ENCODE measurements around the gene SLC15A3. TPM values are rescaled to one million over a fixed set of nuclear protein-coding genes. Genes with fewer than 3 reads are reported as not detected.

Gene SLC15A3
- total RNA-seq, 1 donor from 2014 or later: 11.6 TPM

DNA sequence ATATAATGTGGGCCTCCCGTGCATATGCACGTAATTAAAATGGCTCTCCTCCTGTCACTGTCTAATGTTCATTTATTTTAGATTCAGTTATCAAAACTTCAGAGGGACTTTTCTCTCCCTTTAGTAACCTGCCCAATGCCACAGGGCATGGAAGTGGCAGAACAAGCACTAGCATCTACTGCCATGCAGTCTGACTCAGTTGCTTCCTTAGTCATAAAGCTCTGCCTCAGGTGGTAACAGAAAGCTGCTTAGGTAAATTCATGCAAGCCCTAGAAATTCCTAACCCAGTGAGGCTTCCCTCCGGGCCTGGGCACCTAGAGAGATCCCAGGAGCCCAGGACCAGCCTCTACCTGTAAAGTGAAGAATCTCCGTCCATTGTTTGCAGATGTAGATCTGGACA is 54.5 kb downstream of the SLC15A3 start:
- TF ChIP-seq, protein P1, sequence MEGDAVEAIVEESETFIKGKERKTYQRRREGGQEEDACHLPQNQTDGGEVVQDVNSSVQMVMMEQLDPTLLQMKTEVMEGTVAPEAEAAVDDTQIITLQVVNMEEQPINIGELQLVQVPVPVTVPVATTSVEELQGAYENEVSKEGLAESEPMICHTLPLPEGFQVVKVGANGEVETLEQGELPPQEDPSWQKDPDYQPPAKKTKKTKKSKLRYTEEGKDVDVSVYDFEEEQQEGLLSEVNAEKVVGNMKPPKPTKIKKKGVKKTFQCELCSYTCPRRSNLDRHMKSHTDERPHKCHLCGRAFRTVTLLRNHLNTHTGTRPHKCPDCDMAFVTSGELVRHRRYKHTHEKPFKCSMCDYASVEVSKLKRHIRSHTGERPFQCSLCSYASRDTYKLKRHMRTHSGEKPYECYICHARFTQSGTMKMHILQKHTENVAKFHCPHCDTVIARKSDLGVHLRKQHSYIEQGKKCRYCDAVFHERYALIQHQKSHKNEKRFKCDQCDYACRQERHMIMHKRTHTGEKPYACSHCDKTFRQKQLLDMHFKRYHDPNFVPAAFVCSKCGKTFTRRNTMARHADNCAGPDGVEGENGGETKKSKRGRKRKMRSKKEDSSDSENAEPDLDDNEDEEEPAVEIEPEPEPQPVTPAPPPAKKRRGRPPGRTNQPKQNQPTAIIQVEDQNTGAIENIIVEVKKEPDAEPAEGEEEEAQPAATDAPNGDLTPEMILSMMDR (IDR thresholded peaks at IDR 0.05): no peak
- no peak for DNase-seq (ENCODE audit: extremely low spot score, unreplicated experiment)
- Mint-ChIP-seq H3K4me1 (ENCODE audit: unreplicated experiment) (no peaks in the 10 kb centered on the region), H3K27me3 (ENCODE audit: unreplicated experiment) (no peaks in the 10 kb centered on the region), H3K27ac (ENCODE audit: unreplicated experiment) (no peak overlapping the region), H3K9me3 (ENCODE audit: unreplicated experiment) (no peaks in the 10 kb centered on the region), H3K36me3 (ENCODE audit: unreplicated experiment) (peaks cover 45% of the 10 kb centered on the region), H3K4me3 (ENCODE audit: unreplicated experiment) (no peak overlapping the region)

DNA sequence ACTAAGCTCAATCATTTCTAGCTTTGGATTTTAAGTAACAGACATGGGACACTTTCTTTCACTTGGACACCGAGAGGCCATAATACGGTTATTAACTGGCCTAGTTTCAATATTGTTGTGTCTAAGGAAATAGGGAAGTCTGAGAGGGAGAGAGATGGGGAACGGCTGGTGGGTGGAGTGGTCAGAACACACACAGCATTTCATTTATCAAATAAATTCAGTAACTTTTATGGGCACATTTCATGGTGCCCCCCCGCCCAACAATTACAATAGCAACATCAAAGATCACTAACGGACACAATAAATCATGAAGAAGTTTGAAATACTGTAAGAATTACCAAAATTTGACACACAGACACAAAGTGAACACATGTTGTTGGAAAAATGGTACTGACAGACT is 56.3 kb downstream of the SLC15A3 start:
- no peak for DNase-seq (ENCODE audit: extremely low spot score, unreplicated experiment)
- Mint-ChIP-seq H3K27ac (ENCODE audit: unreplicated experiment) (no peak overlapping the region), H3K4me1 (ENCODE audit: unreplicated experiment) (no peaks in the 10 kb centered on the region), H3K36me3 (ENCODE audit: unreplicated experiment) (peaks cover 43% of the 10 kb centered on the region), H3K27me3 (ENCODE audit: unreplicated experiment) (no peaks in the 10 kb centered on the region), H3K9me3 (ENCODE audit: unreplicated experiment) (no peaks in the 10 kb centered on the region), H3K4me3 (ENCODE audit: unreplicated experiment) (no peak overlapping the region)
- TF ChIP-seq, protein P1 (IDR thresholded peaks at IDR 0.05): no peak

DNA sequence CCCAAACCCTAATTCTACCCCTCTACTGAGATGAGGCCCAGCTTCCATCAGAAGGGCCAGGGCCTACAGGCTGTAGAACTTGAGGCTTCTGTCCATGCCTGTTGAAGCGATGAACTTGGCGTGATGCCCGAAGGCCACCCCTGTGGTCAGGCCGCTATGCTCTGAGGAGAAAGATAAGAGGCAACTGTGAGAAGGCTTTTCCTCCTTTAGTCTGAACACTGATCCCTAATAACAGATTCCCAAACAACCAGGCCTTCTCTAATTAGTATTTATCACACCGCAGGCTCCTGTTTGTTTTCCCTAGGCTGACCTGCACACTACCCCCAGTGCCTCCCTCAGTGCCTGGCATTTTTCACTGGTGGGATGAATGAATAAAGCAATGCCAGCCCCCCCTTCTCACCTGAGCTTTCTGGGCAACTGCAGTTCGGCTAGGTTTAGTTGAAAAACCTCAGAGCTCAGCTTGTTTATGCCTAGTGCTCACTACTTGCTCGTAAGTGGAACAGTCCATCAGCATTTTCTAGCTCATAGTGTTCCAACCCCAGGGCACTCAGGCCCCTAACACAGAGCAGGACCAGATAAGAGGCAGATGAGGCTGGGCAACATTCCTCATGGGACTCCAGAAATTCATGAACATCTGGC is 60.8 kb downstream of the SLC15A3 start:
- Mint-ChIP-seq H3K9me3 (ENCODE audit: unreplicated experiment) (no peaks in the 10 kb centered on the region), H3K27me3 (ENCODE audit: unreplicated experiment) (no peaks in the 10 kb centered on the region), H3K27ac (ENCODE audit: unreplicated experiment) (no peak overlapping the region), H3K4me3 (ENCODE audit: unreplicated experiment) (no peak overlapping the region), H3K4me1 (ENCODE audit: unreplicated experiment) (no peaks in the 10 kb centered on the region), H3K36me3 (ENCODE audit: unreplicated experiment) (peaks cover 28% of the 10 kb centered on the region)
- DNase-seq (ENCODE audit: extremely low spot score, unreplicated experiment): no peak
- TF ChIP-seq, protein P1 (IDR thresholded peaks at IDR 0.05): no peak

DNA sequence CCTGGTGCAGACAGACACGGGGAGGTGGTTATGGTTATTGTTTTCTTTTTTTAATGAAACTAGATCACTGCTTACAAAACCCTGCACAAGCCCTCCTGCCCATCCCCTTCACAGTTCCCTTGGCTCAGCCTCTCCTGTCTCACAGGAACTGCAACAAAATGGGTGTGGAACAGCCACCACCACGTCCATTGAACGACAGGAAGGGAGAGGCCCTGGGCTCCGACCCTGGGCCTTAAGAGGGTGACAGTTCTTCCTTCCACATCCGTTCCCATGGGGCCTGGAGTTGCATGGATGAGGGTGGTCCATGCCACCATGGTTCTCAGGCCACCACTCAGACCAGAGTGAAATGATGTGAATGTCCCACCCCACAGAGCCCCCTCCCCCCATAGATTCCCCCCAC is 61.3 kb downstream of the SLC15A3 start:
- TF ChIP-seq, protein P1 (IDR thresholded peaks at IDR 0.05): no peak
- no peak overlapping the region for H3K4me3 Mint-ChIP-seq (ENCODE audit: unreplicated experiment)
- DNase-seq (ENCODE audit: extremely low spot score, unreplicated experiment): no peak
- no peaks in the 10 kb centered on the region for H3K9me3 Mint-ChIP-seq (ENCODE audit: unreplicated experiment)
- H3K4me1 Mint-ChIP-seq (ENCODE audit: unreplicated experiment): no peaks in the 10 kb centered on the region
- no peak overlapping the region for H3K27ac Mint-ChIP-seq (ENCODE audit: unreplicated experiment)
- H3K36me3 Mint-ChIP-seq (ENCODE audit: unreplicated experiment): peaks cover 23% of the 10 kb centered on the region
- H3K27me3 Mint-ChIP-seq (ENCODE audit: unreplicated experiment): no peaks in the 10 kb centered on the region

DNA sequence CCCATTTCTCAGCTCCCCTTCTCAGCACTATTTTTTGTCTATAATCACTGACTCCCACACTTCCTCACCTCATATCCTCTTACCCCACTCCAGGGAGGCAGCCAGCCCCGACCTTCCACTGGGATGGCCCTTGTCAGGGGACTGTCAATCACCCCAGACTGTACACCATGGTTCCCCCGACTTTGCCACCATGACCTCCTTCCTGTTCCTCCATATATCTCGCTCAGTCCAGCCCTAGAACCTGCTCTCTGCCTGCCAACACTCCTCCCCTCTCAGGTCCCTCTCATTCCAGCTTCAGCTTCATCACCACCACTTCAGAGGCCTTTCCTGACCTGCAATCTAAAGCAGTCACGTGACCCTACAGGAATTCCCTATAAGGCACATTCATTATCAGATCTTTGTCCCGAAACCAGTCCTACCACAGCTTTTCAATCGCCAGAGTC is 62.1 kb downstream of the SLC15A3 start:
- H3K9me3 Mint-ChIP-seq (ENCODE audit: unreplicated experiment): no peaks in the 10 kb centered on the region
- TF ChIP-seq, protein P1 (IDR thresholded peaks at IDR 0.05): no peak
- no peaks in the 10 kb centered on the region for H3K4me1 Mint-ChIP-seq (ENCODE audit: unreplicated experiment)
- no peak overlapping the region for H3K4me3 Mint-ChIP-seq (ENCODE audit: unreplicated experiment)
- no peaks in the 10 kb centered on the region for H3K27me3 Mint-ChIP-seq (ENCODE audit: unreplicated experiment)
- H3K36me3 Mint-ChIP-seq (ENCODE audit: unreplicated experiment): peaks cover 18% of the 10 kb centered on the region
- H3K27ac Mint-ChIP-seq (ENCODE audit: unreplicated experiment): no peak overlapping the region
- DNase-seq (ENCODE audit: extremely low spot score, unreplicated experiment): no peak
